Measurements from ENCODE around the gene ATF2. TPM values are rescaled to one million over a fixed set of nuclear protein-coding genes. Genes with fewer than 3 reads are reported as not detected.

The ATF2 gene
- total RNA-seq, 2 donors from 2014 or later, result 35.9 to 56.4 TPM

DNA sequence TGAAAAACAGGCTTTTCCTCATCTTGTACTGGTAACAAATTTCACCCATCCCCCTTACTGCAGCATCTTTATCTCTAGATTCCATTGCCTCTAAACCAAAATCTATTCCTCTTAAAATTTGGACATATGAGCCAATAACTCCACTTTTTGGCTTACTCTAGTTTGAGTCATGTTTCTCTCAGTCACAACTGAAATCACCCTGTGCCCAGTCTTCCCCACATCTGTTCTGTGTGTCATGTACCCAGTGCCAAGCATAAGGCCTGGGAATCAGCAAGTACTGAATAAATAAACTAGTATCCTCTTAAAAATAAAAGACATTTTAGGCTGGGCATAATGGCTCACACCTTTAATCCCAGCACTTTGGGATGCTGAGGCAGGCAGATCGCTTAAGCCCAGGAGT lies 142.1 kb downstream of the ATF2 start:
- H3K4me1 ChIP-seq (replicated peaks), result no peaks in the 10 kb centered on the region
- no peak overlapping the region for H3K27ac ChIP-seq
- no peaks in the 10 kb centered on the region for H3K27me3 ChIP-seq (replicated peaks; ENCODE audit: insufficient read depth)
- H3K4me3 ChIP-seq, result no peak overlapping the region
- intact Hi-C loops (cut with DNase I), result no loop called here
- no peaks in the 10 kb centered on the region for H3K9me3 ChIP-seq
- DNase-seq (ENCODE audit: low spot score), result no peak
- TF ChIP-seq, protein P1, sequence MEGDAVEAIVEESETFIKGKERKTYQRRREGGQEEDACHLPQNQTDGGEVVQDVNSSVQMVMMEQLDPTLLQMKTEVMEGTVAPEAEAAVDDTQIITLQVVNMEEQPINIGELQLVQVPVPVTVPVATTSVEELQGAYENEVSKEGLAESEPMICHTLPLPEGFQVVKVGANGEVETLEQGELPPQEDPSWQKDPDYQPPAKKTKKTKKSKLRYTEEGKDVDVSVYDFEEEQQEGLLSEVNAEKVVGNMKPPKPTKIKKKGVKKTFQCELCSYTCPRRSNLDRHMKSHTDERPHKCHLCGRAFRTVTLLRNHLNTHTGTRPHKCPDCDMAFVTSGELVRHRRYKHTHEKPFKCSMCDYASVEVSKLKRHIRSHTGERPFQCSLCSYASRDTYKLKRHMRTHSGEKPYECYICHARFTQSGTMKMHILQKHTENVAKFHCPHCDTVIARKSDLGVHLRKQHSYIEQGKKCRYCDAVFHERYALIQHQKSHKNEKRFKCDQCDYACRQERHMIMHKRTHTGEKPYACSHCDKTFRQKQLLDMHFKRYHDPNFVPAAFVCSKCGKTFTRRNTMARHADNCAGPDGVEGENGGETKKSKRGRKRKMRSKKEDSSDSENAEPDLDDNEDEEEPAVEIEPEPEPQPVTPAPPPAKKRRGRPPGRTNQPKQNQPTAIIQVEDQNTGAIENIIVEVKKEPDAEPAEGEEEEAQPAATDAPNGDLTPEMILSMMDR (IDR thresholded peaks at IDR 0.05), result no peak
- TF ChIP-seq POLR2AphosphoS5 (IDR thresholded peaks at IDR 0.05) (no peak), POLR2A (IDR thresholded peaks at IDR 0.05) (no peak)
- no peaks in the 10 kb centered on the region for H3K36me3 ChIP-seq
- 92% methylated on average over 1 of the region's 1 CpG for WGBS

DNA sequence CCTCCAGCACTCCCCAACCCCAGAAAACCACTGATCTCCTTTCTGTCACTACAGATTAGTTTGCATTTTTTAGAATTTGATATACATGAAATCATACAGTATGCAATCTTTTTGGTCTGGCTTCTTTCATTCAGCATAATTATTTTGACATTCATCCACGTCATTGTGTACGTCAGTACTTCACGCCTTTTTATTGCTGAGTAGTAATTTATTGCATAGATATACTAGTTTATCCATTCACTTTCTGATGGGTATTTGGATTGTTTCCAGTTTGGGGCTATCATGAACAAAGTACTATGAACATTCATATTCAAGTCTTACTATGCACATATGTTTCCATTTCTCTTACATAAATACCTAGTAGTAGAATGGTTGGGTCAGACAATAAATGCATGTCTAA lies 142.8 kb downstream of the ATF2 start:
- no peak overlapping the region for H3K4me3 ChIP-seq
- no peaks in the 10 kb centered on the region for H3K27me3 ChIP-seq (replicated peaks; ENCODE audit: insufficient read depth)
- no peak for DNase-seq (ENCODE audit: low spot score)
- WGBS, result 90% methylated on average over 3 of the region's 3 CpGs
- intact Hi-C loops (cut with DNase I), result no loop called here
- no peaks in the 10 kb centered on the region for H3K9me3 ChIP-seq
- H3K27ac ChIP-seq, result no peak overlapping the region
- no peaks in the 10 kb centered on the region for H3K36me3 ChIP-seq
- H3K4me1 ChIP-seq (replicated peaks), result no peaks in the 10 kb centered on the region
- TF ChIP-seq POLR2A (IDR thresholded peaks at IDR 0.05), result no peak
- TF ChIP-seq, protein P1 (IDR thresholded peaks at IDR 0.05), result no peak
- TF ChIP-seq POLR2AphosphoS5 (IDR thresholded peaks at IDR 0.05), result no peak

DNA sequence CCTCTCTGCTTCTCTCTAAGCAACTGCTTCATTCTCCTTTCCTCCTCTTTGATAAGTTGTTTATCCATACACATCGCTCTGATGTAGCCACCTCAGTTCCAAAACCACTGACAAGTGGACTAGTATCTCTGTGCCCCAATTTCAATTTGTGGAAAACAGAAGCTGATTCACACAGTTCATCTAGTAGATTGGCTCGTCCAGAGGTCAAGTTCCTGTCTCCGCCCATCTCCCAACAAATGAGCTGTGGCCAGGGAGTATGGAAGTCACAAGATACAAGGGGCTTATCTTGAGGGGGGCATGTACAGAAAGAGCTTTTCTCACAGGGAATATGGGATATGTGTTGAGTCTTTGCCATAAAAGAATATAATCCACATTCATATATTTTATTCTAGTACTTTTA lies 145.1 kb downstream of the ATF2 start:
- Histone ChIP-seq H3K27me3 (replicated peaks; ENCODE audit: insufficient read depth) (no peaks in the 10 kb centered on the region), H3K4me3 (no peak overlapping the region), H3K9me3 (no peaks in the 10 kb centered on the region), H3K36me3 (no peaks in the 10 kb centered on the region), H3K27ac (no peak overlapping the region), H3K4me1 (replicated peaks) (no peaks in the 10 kb centered on the region)
- TF ChIP-seq POLR2AphosphoS5 (IDR thresholded peaks at IDR 0.05) (no peak), POLR2A (IDR thresholded peaks at IDR 0.05) (no peak)
- TF ChIP-seq, protein P1 (IDR thresholded peaks at IDR 0.05), result no peak
- intact Hi-C loops (cut with DNase I), result no loop called here
- WGBS, result 78% methylated on average over 3 of the region's 3 CpGs
- no peak for DNase-seq (ENCODE audit: low spot score)

MicroRNA genes within 50 kb of the gene (microRNA counts, 767-probe panel; counts per million panel counts)
- 0 to 431 counts per million in 2 donors for microRNA hsa-miR-933

Small RNA genes lying within 50 kb of the gene (microRNA-seq; reads per million reads assigned to microRNA genes)
- gene MIR933, result not detected

Small RNA genes lying within 50 kb of the gene (small RNA-seq; reads per million reads assigned to genes)
- gene MIR933, result 0 reads per million in 2 donors
- gene RF02271, result 0 reads per million in 2 donors
- 0 reads per million in 2 donors for gene RNU6-1290P
- 0 reads per million in 2 donors for gene RNU6-763P

Other genes with a start within 250 kb of the ATF2 start
- 10 to 100 TPM in 1 of 2 donors, 1 to 10 TPM in 1; 7.8 to 20.1 TPM for gene CHN1, start 162.8 kb downstream of the ATF2 start, total RNA-seq
- gene ATP5MC3, start 13.5 kb upstream of the ATF2 start, total RNA-seq, result 100 to 1,000 TPM; 105 to 133 TPM